H54 (cell line): ENCODE measurements around the gene PIGO.

Experiments
- DNase-seq: peaks from one replicate; pipeline ENCODE4 v3.0.0; 2011; ENCODE audit warnings: low spot score, mixed read lengths; ENCODE audit not compliant: insufficient read length
- FAIRE-seq: peaks from 3 replicates; lab custom pipeline; 2011; peaks lifted over from hg19 to GRCh38; lab: Jason Lieb, UNC
- POLR2A ChIP-seq: IDR thresholded peaks from 2 replicates; pipeline ENCODE4 v1.6.1; 2011; ENCODE audit warnings: low read depth, mild to moderate bottlenecking, low read length

PIGO gene

GRCh38 chr9:35097573-35097972 lies 1.2 kb upstream of the PIGO start:
- no peak for DNase-seq
- no peak for FAIRE-seq
- TF ChIP-seq POLR2A = no peak

- no peak for DNase-seq
- TF ChIP-seq POLR2A = no peak
- FAIRE-seq = no peak
Observed at GRCh38 chr9:35091536-35091935, 4.9 kb downstream of the PIGO start.

GRCh38 chr9:35089434-35089833 lies 7.0 kb downstream of the PIGO start:
- FAIRE-seq (no peak), DNase-seq (no peak)
- no peak for TF ChIP-seq POLR2A

GRCh38 chr9:35085078-35085477 lies 11.3 kb downstream of the PIGO start:
- TF ChIP-seq POLR2A = no peak
- DNase-seq = no peak
- no peak for FAIRE-seq

GRCh38 chr9:35079426-35080341 lies 16.7 kb downstream of the PIGO start, which contains the start of gene FANCG:
FANCG (minus strand) TSS chr9:35079942; CDS start chr9:35079524, 418 bp downstream.
- peak; percentile 17; the same call in 1 of the 2 replicates for TF ChIP-seq POLR2A
- DNase-seq = peak; percentile 67
- FAIRE-seq = peak; percentile 33

GRCh38 chr9:35079041-35079425 lies 17.4 kb downstream of the PIGO start:
- DNase-seq (no peak), FAIRE-seq (no peak)
- TF ChIP-seq POLR2A = no peak

GRCh38 chr9:35078066-35078465 lies 18.3 kb downstream of the PIGO start:
- no peak for FAIRE-seq
- no peak for TF ChIP-seq POLR2A

GRCh38 chr9:35076848-35077247 lies 19.5 kb downstream of the PIGO start:
- FAIRE-seq (no peak), DNase-seq (no peak)
- TF ChIP-seq POLR2A = no peak

More at GRCh38 chr9:35078066-35078465, 18.3 kb downstream of the PIGO start:
- no peak for DNase-seq

- FAIRE-seq (no peak), DNase-seq (no peak)
- TF ChIP-seq POLR2A = no peak
Observed at GRCh38 chr9:35075358-35075757, 21.0 kb downstream of the PIGO start.

GRCh38 chr9:35074791-35075190 lies 21.6 kb downstream of the PIGO start:
- no peak for TF ChIP-seq POLR2A
- DNase-seq = no peak
- FAIRE-seq = no peak

GRCh38 chr9:35074141-35074540 lies 22.2 kb downstream of the PIGO start:
- DNase-seq = no peak
- no peak for FAIRE-seq
- no peak for TF ChIP-seq POLR2A

- DNase-seq (no peak), FAIRE-seq (no peak)
- TF ChIP-seq POLR2A = no peak
Observed at GRCh38 chr9:35073279-35073612, 23.1 kb downstream of the PIGO start.

GRCh38 chr9:35072461-35073278 lies 23.7 kb downstream of the PIGO start, which contains the start of gene VCP:
VCP (minus strand) TSS chr9:35072625; CDS start chr9:35072353, 272 bp downstream.
- peak; percentile 96 for FAIRE-seq
- peak; percentile 93 for TF ChIP-seq POLR2A
- peak; percentile 90 for DNase-seq
